DOHH2 (cell line): Measurements from ENCODE around the gene CFAP58.

Source experiments
- H3F3A ChIP-seq: fragments of 200-600 bp; sonication (generic), shearing (Covaris generic); 2 replicates; pipeline ENCODE4 v1.6.0; 2016; ENCODE audit warnings: antibody characterized with exemption, mild to moderate bottlenecking; ENCODE audit not compliant: control insufficient read depth, insufficient read depth
- H3K27ac ChIP-seq: fragments of 200-600 bp; sonication (generic); 2 replicates; pipeline ENCODE4 v1.5.1; 2014; ENCODE audit warnings: low read depth, mild to moderate bottlenecking, low read length, moderate library complexity
- H3K27me3 ChIP-seq: fragments of 200-600 bp; sonication (generic); 2 replicates; pipeline ENCODE4 v1.6.1; 2014; ENCODE audit warnings: mild to moderate bottlenecking, low read length, mixed read lengths; ENCODE audit not compliant: control insufficient read depth
- H3K36me3 ChIP-seq: fragments of 200-600 bp; sonication (generic); 2 replicates; pipeline ENCODE4 v1.6.1; 2014; ENCODE audit warnings: mild to moderate bottlenecking, low read length, moderate library complexity, mixed read lengths; ENCODE audit not compliant: control insufficient read depth
- H3K4me1 ChIP-seq: fragments of 200-600 bp; sonication (generic); 2 replicates; pipeline ENCODE4 v1.6.1; 2014; ENCODE audit warnings: mild to moderate bottlenecking, low read length, mixed read lengths; ENCODE audit not compliant: control insufficient read depth
- H3K4me2 ChIP-seq: fragments of 200-600 bp; sonication (generic); 2 replicates; pipeline ENCODE4 v1.6.0; 2014; ENCODE audit warnings: mild to moderate bottlenecking, low read length, moderate library complexity
- H3K4me3 ChIP-seq: fragments of 200-600 bp; sonication (generic); 2 replicates; pipeline ENCODE4 v1.5.1; 2014; ENCODE audit warnings: mild to moderate bottlenecking, low read length, mixed read lengths
- H3K79me2 ChIP-seq: fragments of 200-600 bp; sonication (generic); 2 replicates; pipeline ENCODE4 v1.6.1; 2014; ENCODE audit warnings: mild to moderate bottlenecking, low read length, mixed read lengths; ENCODE audit not compliant: control insufficient read depth
- H3K9me2 ChIP-seq: fragments of 200-600 bp; sonication (generic); replicated peaks from 2 replicates; pipeline ENCODE4 v1.6.1; 2014; ENCODE audit warnings: mild to moderate bottlenecking, low read length, mixed read lengths; ENCODE audit not compliant: control insufficient read depth
- H3K9me3 ChIP-seq: fragments of 200-600 bp; sonication (generic); 2 replicates; pipeline ENCODE4 v1.6.1; 2014; ENCODE audit warnings: antibody characterized with exemption, low read length, mixed read lengths; ENCODE audit not compliant: control insufficient read depth, insufficient read depth
- H4K20me1 ChIP-seq: fragments of 200-600 bp; sonication (generic); 2 replicates; pipeline ENCODE4 v1.6.0; 2014; ENCODE audit warnings: low read depth, mild to moderate bottlenecking, antibody characterized with exemption, low read length, moderate library complexity; ENCODE audit not compliant: control insufficient read depth, insufficient read depth
- EZH2phosphoT487 ChIP-seq: fragments of 200-600 bp; sonication (generic); IDR thresholded peaks from 2 replicates; pipeline ENCODE4 v1.6.1; 2017; ENCODE audit warnings: borderline replicate concordance, mild to moderate bottlenecking, antibody characterized with exemption, low read length, moderate library complexity, mixed read lengths
- TF ChIP-seq, protein P1 (sequence below): fragments of 200-600 bp; sonication (generic); IDR thresholded peaks from one replicate; pipeline ENCODE4 v1.5.1; 2014; ENCODE audit warnings: antibody characterized with exemption, mild to moderate bottlenecking, low read depth, low read length; ENCODE audit not compliant: poor library complexity, severe bottlenecking

Gene CFAP58

DNA sequence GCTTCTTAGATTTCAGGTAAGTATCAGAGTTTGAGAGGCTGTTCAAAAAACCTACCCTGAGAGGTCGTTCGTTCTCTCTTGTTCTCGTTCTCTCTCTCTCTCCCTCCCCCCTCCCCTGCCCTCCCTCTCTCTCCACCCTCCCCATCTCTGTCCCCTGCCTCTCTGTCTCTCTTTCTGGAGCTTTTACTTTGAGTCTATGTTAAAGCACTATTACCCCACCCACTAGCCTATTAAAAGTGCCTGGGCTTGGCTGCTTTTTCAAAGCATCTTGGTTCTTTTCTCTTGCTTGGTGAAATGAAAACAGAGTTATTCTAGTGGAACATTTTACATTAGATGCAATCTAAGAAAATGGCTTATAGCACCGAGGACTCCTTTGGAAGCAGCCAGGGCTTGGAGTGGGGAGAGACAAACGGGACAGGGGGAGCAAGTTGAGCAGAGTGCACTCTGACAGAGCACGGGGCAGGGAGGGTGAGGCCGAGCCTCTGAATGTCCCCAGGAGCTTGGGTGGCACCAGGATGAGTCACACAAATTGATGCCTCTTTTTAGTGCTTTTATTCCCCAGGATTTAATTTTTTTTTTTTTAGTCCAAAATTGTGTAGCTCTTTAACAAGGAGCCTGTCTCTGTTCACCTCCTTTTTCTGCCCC is 134.3 kb downstream of the CFAP58 start:
- Histone ChIP-seq H4K20me1 (no peaks in the 10 kb centered on the region), H3K9me3 (no peaks in the 10 kb centered on the region), H3K36me3 (no peaks in the 10 kb centered on the region), H3K9me2 (no peaks in the 10 kb centered on the region), H3K4me1 (no peaks in the 10 kb centered on the region), H3F3A (no peaks in the 10 kb centered on the region), H3K4me3 (no peak overlapping the region), H3K79me2 (no peaks in the 10 kb centered on the region), H3K27ac (no peak overlapping the region), H3K27me3 (no peaks in the 10 kb centered on the region; the same call in 1 of the 2 replicates), H3K4me2 (no peak overlapping the region)
- TF ChIP-seq, protein P1, sequence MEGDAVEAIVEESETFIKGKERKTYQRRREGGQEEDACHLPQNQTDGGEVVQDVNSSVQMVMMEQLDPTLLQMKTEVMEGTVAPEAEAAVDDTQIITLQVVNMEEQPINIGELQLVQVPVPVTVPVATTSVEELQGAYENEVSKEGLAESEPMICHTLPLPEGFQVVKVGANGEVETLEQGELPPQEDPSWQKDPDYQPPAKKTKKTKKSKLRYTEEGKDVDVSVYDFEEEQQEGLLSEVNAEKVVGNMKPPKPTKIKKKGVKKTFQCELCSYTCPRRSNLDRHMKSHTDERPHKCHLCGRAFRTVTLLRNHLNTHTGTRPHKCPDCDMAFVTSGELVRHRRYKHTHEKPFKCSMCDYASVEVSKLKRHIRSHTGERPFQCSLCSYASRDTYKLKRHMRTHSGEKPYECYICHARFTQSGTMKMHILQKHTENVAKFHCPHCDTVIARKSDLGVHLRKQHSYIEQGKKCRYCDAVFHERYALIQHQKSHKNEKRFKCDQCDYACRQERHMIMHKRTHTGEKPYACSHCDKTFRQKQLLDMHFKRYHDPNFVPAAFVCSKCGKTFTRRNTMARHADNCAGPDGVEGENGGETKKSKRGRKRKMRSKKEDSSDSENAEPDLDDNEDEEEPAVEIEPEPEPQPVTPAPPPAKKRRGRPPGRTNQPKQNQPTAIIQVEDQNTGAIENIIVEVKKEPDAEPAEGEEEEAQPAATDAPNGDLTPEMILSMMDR: no peak
- TF ChIP-seq EZH2phosphoT487: no peak

DNA sequence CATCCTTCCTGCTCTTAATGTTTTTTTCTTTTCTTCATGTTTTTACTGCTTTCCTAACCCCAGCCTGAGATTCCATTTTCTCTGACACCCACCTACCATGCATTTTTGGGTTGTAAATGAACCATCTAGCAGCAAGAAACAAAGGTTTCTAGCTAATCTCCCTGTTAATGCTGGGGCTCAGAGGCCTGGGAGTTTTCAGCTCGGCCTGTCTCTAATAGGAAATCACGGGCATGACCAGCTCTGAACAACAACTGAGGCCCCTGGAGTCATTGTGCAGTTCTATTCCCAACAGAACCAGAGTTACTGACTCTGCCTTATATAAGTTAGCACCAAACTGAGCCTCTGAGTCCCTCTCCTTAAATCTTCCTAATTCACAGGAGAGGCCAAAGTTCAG is 134.8 kb downstream of the CFAP58 start:
- Histone ChIP-seq H3K27me3 (no peaks in the 10 kb centered on the region; the same call in 1 of the 2 replicates), H3K79me2 (no peaks in the 10 kb centered on the region), H3K9me3 (no peaks in the 10 kb centered on the region), H3K36me3 (no peaks in the 10 kb centered on the region), H3K27ac (no peak overlapping the region), H3K4me1 (no peaks in the 10 kb centered on the region), H3K4me2 (no peak overlapping the region), H4K20me1 (no peaks in the 10 kb centered on the region), H3K4me3 (no peak overlapping the region), H3K9me2 (no peaks in the 10 kb centered on the region), H3F3A (no peaks in the 10 kb centered on the region)
- TF ChIP-seq EZH2phosphoT487: no peak

DNA sequence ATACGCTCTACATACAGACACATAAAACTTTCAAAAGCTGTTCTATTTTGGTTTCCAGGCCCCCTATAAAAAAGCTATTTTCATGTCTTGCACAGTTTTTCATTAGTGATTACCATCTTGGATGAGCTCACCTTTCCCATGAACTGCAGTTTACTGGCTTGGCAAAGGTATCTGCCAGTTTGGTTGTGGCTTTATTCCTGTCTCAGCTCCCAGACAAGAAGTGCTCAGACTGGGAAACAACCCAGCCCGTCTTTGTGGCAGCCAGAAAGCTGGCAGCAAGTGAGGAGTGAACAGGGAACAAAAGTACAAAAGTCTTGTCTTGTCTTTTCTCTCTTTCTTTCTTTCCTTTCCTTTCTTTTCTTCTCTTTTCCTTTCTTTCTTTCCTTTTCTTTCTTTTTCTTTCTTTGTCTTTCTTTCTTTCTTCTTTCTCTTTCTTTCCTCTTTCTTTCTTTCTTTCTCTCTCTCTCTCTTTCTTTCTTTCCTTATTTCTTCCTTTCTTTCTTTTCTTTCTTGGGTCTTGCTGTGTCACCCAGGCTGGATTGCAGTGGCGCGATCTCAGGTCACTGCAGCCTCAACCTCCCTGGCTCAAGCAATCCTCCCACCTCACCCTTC is 138.8 kb downstream of the CFAP58 start:
- Histone ChIP-seq H3K36me3 (no peaks in the 10 kb centered on the region), H3K9me2 (no peaks in the 10 kb centered on the region), H3K9me3 (no peaks in the 10 kb centered on the region), H3K4me2 (no peak overlapping the region), H4K20me1 (no peaks in the 10 kb centered on the region), H3K79me2 (no peaks in the 10 kb centered on the region), H3K27me3 (no peaks in the 10 kb centered on the region), H3K27ac (no peak overlapping the region), H3F3A (no peaks in the 10 kb centered on the region), H3K4me1 (no peaks in the 10 kb centered on the region), H3K4me3 (no peak overlapping the region)
- TF ChIP-seq, protein P1: no peak
- TF ChIP-seq EZH2phosphoT487: no peak
